IPS DF 4.7 (cell line): ENCODE results near the gene MPG.
"Not testable (repeated sequence)": the region's sequence is repeated elsewhere in the genome, so short reads cannot be mapped to it uniquely, and the experiment has no call there.

ENCODE experiments used
- DNase-seq: peaks from one replicate; pipeline ENCODE4 v3.0.0-alpha.2; 2013; ENCODE audit warnings: low spot score; ENCODE audit errors: extremely low read depth

MPG gene, protein sequence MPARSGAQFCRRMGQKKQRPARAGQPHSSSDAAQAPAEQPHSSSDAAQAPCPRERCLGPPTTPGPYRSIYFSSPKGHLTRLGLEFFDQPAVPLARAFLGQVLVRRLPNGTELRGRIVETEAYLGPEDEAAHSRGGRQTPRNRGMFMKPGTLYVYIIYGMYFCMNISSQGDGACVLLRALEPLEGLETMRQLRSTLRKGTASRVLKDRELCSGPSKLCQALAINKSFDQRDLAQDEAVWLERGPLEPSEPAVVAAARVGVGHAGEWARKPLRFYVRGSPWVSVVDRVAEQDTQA

DNA sequence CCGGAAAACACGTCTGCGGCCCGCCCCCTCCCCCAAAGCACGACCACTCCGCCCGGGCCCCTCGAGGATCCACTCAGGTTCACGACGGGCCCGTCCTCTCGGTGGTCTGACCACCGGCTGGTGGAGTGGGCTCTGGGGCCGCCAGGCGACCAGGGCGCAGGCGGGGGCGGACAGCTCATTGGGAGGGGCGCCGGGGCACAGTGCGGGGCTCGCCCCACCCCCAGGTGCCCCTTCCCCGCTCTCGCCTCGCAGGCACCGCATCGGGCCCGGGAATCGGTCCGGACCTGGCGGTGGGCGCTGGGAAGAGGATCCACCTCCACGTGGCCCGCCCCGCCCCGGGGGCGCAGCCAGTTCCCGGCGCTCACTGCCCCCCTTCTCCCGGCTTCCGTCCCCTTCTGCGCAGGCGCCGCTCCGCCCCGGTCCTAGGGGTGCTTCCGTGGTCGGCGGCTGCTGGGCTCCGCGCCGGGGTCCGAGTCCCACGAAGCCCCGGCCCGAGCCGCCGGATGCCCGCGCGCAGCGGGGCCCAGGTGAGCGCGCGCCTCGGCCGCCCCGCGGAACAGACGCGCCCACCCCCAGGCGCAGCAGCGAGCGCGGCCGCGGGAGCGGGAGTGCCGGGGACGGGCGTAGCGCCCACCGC lies at the start of gene MPG:
TSS of gene MPG (plus strand) at position 419 of the 637 bp plus-strand sequence. CDS start at position 504, 85 bp downstream.
- DNase-seq, result no peak

DNA sequence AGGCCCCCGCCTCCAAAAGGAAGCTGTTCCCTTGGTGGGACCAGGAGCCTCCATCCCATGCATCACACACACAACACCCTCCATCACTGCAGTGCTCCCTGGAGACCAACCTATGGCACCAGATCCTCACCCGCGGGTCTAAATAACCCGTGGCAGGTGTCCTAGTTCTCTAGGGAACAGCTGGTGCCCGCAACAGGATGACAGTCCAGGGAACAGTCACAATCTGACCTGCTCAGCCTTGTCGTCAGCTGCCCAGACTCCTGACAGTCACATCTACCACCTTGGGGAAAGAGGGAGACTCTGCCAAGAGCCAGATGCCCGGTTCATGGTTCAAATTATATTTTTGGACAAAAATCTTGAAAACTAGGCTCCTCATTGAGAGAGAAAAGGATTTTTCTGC lies 47.4 kb upstream of the MPG start:
- DNase-seq, result not testable (repeated sequence)

DNA sequence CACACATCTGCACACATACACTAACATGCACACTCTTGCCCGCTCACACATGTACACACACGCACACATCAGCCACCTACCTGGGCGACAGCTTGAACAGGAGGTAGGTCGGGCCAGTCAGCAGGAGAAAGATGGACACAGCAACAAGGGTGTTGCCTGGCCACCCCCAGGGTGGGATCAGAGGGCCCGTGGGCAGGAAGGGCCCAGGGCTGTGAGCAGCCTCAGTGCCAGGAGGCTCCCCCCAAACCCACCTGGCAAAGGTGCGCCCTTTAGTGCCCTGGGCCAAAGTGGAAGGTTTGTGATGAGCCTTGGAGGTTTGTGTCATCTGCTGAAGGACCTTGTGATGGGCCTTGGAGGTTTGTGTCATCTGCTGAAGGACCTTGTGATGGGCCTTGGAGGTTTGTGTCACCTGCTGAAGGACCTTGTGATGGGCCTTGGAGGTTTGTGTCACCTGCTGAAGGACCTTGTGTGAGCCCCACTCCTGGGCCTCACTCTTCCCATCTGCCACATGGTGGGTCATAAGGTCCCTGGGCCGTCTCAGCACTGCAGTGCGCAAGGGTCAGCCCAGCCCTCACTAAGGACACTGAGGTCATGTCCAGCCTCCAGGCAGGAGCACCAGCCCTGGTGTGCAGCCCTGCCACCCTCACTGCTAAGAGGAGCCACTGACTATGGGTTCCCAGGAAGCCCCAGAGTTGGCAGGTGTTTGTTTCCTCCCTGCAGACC lies 44.7 kb upstream of the MPG start:
- not testable (repeated sequence) for DNase-seq

DNA sequence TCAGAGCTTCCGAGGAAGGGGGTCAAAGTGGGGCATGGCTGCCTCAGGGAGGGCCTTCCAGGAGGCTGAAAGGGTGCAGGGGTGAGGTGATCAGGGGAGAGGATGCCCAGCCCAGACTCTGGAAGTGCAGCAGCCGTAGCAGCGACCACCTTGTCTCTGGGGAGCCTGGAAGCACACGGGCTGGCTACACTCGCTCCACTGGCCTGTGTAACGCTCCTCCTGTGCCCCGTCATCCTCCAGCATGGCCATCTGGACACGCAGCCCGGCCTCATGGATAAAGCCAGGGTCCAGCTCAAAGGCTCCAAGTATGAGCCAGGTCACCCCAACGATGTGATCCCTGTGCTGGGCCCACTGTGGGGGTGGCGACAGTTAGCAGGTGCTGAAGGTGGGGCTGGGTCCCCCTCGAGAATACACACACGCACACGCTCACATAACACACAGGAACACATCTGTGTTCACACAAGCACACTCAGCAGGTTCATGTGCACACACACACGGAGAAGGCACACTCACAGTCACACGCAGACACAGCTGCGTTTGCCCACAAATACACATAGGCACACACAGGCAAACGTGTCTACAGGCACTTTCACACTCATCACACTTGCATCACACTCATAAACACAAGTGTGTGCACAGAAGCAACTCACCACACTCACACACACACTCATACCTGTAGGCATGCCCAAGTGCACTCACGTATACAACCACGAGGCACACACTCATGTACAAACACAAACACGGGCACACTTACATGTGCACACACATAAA lies 44.0 kb upstream of the MPG start:
- DNase-seq, result no peak

DNA sequence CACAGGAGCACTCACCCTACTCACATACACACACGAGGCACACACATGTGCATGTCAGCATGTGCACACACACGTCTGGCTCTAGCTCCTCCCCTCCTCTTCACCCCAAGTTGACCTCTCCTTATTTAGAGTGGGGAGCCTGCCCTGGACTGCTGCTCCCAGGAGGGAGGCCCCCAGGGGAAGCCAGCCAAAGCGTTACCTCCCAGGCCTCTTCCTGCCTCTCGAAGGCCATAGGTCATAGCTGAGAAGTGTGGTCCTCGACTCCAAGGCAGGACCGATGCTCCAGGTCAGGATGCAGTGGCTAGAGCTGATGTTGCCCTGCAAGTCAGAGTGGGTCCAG lies 43.4 kb upstream of the MPG start:
- DNase-seq, result no peak

DNA sequence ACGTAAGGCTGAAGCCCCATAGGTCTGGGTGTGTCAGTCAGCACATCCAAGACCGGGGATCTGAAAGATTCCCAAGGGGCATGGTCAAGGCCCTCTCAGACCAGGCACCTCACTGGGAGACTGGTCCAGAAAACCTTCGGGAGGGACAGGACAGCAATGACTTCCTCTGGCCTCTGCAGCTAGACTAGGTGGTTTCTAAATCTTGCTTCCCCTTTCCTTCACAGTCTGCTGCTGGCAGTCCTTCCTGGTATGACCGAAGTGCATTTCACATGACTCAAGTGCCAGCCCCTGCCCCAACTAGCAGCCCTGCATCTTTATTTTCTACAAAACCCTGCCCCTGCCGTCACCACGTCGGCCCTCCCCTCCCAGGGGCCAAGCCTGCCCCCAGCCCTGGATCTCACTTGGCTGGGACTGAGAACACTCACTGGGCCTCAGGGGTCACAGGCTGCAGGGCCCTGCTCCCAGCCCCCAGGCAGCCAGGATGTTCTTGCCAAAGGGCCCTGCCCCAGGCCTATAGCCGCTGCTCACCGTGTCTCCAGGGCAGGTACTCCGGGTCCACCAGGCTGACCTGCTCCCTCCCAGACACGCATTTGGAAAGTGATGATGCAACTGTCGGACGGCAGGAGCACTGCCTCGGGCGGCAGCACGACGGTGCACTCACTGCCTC lies 42.9 kb upstream of the MPG start:
- no peak for DNase-seq

DNA sequence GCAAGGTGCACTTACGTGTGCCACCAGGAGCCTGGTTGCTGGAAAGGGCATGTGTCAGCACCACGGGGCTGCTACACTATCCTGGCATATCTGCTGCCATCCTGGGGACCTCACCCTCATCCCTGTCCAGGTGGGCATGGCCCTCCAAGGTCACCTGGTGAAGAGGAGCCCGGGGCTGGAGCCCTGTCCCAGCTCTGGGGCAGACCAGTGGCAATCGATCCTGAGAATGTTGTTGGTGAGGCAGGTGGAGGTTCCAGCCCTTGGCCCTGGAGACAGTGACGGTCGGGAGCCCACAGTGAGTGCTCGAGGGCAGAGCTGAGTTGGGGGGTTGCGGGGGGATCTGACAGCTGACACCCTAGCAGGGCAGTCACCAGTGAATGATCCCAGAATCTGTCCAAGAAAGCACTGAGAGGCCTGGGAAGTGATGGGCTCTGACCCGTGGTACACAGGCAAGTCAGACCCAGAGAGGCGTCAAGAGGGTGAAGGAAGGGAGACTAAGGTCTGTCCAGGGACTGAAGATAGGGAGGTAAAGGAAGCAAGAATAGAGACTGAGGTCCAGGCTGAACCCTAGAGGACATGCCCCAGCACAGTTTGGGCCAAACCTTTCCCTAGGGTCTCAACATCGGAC lies 42.2 kb upstream of the MPG start:
- no peak for DNase-seq

DNA sequence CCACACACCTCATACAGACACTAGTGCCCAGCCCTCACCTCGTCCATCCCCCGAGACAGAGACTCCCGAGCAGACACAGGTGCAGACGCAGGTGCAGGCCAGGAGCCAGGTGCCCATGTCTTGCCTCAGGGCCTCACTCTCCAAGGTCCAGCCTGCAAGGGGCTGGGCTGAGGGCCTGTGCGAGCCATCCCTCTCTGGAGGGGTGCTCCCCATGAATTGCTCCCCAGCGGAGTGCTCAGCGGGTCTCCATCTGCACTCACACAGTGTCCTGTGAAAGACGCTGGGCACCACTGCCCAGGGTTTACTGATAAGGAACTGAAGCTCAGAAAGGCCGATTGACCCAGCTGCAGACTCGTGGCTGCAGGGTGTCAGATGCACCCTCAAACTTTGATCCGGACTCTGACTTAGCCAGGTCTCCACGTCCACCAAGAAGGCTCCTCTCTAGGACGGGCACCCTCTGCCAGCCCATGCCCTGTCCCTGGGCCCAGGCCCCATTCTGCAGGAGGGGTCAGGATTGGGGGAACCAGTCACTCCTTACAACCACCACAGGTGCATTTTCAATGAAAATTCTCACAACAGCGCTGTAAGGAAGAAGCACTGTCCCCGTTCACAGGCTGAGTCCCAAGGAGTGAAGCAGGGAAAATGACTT lies 41.6 kb upstream of the MPG start:
- DNase-seq, result no peak

DNA sequence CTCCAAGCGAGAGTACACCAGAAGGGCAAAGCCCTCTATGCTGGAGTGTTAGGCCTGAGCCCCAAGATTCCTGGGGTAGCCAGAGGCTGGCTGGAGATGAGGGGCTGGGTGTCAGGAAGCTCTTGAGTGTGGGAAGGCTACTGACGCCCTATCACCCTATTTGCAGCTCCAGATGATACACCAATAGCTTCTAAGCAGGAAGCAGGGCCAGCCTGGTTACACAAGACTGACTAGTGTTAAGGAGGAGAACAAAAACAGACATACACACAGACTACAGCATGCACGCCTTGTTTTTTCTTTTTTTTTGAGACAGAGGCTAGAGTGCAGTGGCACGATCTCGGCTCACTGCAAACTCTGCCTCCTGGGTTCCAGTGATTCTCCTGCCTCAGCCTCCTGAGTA lies 40.5 kb upstream of the MPG start:
- DNase-seq, result no peak

DNA sequence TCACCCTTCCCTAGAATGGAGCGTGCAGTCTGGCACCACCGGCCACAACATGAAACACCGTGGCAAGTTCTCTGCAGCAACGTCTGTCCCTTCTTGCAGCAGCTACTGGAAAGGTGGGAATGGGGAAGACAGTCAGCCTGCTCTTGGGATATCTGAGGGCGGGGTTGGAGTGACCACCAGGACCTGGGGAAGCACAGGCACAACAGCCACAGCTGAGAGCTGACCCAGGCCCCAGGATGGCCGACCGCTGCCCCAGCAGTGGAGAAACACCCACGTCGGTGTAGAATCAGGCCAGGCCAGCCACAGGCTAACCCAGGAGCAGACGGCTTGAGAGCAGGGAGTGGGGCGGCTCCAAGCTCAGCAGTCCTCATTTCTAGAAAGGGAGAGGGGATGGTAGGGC lies 39.8 kb upstream of the MPG start:
- not testable (repeated sequence) for DNase-seq

DNA sequence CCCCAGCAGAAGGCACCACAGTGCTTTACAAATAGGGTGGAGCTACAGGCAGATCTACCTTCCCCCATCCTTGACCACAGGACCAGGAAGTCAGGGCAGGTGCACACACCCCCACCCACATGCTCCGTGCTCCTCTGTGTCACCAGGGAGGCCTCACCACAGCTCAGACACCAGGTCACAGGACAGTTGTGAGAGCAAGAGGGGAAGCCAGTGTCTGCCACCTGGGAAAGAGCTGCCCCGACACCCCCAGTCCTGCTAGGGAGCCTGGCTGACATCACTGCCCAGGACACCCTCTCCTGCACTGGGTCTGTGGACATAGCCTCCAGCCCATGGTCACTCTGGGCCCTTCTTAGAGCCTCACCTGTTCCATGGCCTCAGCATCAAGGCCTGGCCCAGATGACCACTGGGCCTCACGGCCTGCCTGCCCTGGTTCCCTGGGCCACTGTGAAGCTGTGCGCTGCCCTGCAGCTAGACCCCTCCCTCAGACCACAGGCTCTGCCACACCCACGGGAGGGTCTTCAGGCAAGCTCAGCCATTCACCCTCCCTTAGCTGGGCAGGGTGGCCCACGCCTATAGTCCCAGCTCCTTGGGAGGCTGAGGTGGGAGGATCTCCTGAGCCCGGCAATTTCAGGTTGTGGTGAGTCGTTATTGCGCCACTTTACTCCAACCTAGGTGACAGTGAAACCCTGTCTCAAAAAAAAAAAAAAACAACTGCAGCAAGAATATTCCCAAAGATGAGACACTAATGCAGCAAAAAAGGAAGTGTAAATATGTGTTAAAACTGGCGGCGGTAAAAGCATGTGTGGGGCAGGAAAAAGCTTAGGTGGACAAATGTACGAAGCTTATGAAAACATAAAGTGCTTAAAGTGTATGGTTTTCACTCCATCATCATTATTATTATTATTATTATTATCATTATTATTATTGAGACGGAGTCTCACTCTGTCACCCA lies 38.8 kb upstream of the MPG start:
- no peak for DNase-seq

DNA sequence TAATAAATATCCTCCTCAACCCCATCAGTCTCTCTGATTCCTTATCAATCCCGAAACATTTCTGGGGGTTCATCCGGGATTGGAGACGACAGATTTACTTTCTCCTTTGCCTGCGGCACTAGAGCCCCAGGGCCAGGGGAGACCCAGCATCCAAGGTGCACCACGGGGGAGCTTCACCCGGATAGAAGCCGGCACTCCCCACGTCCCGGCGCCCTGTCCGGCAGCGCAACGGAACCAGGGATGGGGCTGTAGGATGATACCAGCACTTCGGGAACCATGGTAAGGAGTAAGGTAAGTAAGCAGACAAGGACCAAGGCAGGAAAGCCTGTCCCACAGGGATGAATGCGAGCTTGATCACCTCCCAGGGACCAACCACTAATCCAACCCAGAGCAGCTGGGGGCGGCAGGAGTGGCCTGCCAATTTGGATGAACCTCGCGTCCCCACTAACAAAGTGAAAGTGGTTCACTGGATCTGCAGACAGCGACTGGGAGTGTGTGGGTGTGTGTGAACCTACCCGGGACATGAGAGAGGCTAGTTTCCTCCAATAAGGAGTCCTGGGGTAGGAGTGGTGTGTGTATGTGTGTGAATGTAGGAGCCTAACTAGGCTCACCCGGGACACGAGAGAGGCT lies 36.5 kb upstream of the MPG start:
- no peak for DNase-seq

DNA sequence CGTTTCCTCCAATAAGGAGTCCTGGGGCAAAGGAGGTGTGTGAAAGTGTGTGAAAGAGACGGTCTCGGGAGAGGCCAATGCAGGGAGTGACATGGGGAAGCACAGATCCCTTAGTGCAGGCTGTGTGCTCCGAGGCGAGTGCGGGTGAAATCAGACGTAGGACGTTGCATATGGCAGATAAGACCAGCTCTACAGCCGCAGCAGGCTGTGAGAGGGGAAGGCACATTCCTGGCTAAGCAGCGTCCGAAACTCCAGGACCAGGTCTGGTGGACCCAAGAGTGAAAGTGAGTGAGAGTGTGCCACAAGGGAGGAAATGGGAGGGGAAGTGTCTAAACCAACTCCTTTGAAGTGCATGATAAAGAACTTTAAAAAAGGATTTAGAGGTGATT lies 36.0 kb upstream of the MPG start:
- no peak for DNase-seq

DNA sequence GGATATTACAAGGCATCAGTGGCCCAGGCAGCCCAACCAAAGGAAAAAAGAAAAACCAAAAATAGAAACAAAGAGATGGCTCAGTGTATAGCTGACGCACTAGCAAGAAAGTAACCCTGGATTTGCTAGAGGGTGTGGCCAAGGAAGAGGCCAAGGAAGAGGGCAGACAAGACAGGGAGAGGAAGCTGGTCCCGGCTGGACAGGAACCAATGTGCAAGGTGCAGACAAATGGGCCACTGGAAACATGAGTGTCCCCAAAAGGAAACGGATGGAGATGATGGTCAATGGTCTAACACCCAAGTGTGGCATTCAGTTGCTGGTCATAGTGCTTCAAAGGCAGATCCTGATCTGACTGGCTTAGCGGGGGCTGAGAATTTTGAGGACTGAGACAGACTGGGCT lies 35.3 kb upstream of the MPG start:
- no peak for DNase-seq

DNA sequence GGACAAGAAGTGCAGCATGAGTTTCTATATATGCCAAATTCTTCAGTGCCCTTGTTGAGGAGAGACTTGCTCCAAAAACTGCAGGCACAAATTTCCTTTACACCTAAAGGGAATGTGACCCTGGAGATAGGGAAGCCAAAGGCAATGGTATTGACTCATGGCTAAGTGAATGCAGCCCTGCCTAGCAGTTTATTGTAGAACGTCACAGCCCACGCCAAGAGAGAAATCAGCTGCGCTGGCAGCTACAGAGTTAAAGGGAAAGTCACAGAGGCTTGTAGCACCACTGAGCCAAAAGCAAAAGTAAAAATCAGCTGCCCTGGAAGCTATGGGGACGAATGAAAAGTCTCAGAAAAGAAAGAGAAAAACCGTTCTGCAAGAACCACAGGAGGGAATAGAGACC lies 34.7 kb upstream of the MPG start:
- no peak for DNase-seq

DNA sequence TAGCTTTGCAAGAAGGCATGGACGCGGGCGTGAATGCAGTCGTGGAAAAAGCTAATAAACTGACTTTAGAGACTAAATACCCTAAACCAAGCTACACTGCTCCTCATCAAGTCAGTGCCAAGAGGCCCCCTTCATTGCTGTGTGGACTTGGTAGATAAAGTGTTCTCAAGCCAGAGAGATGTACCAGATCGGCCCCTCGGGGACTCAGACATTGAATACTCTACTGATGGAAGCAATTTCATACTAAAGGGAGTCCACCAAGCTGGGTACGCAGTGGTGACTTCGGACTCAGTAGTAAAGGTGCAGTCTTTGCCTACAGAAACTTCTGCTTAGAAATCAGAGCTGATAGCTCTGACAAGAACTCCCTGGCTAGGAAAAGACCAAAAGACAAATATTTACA lies 33.4 kb upstream of the MPG start:
- DNase-seq, result no peak

DNA sequence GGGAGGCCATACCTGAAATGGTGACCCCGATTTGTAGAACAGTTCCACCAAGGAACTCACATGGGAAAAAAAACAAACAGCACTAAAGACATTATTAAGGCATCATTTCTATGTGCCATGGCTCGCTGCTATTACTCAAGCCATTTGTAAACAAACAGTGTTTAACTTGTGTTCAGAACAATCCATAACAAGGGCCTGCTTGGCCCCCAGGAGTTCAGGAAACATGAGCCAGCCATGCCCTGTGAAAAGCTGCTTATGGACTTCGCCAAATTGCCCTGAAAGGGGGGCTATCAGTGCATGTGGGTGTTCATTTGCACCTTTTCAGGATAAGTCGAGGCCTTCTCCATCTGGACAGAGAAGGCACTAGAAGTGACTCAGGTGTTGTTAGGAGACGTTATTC lies 32.6 kb upstream of the MPG start:
- DNase-seq, result no peak

DNA sequence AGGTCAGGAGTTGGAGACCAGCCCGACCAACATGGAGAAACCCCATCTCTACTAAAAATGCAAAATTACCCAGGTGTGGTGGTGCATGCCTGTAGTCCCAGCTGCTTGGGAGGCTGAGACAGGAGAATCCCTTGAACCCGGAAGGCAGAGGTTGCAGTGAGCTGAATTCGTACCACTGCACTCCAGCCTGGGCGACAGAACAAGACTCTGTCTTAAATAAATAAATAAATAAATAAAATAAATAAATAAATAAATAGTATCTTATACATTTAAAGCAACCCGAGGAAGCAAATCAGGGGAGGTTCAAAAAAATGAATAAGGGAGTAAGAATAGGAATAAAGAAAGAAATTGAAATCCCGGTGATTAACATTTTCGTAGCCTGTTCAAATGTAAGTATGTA lies 31.5 kb upstream of the MPG start:
- not testable (repeated sequence) for DNase-seq

DNA sequence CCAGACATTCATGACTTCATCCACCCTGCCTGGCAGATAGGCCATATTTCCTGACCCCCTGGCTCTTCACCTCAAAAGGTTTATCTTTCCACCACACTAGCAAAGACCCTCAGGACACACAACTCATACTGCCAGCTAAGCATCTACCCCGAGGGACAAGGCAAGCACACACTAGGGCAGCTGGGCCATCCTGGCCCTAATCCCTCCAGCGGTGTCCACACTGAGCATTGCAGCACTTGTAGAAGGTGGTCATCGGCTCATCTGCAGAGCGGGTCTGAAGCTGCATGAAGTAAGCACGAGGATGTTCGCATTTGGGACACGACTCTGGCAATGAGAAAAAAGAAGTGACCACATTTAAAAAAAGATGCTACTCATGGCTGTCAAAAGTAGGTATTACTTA lies 30.8 kb upstream of the MPG start:
- no peak for DNase-seq
